GM18907 (cell line): ENCODE measurements around the gene ZNF302.
"Not testable (repeated sequence)": the region's sequence is repeated elsewhere in the genome, so short reads cannot be mapped to it uniquely, and the experiment has no call there.

Experiments used
- ATAC-seq: cut with Tn5 transposase; IDR thresholded peaks from one replicate; pipeline ENCODE4 v1.9.1; 2021; ENCODE audit warnings: mild to moderate bottlenecking, moderate library complexity; ENCODE audit not compliant: unreplicated experiment

ZNF302 gene

DNA sequence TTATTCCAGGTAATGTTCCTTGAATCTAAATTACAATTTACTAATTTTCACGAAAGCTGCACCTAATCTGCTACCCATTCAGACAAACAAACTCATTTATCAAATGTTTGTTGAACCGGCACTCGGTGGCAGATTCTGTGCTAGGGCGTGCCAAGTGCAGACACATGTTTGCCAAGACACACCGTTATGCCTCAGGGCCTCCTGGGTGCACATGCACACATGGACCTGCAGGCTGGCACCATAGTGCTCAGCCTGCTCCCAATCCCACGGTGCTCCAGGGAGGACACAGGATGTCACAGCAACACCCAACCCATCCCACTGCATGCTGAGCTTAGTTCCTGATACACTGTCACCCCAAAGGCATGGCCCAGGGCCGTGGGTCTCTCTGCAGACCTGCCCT is 8.2 kb upstream of the ZNF302 start:
- no peak for ATAC-seq

- no peak for ATAC-seq
These were observed 5.5 kb upstream of the ZNF302 start for GRCh38 chr19:34671972-34672371.

DNA sequence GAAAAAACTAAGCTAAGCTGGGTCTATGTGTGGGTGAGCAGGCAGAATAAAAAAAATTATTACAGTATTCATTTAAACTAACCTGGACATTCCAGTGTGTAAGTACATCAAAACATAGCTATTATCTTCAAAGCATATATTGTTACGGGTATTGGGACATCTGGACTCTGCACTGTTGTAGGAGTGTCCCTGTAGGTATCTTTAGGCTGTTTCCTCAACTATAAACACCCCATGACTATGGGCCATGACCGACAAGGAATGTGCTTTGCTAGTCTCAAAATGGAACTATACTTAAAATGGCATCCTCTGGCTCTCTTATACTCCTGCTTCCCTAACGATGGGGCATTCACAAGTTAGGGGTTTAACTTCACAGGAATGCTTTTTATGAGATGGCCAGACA is 3.9 kb upstream of the ZNF302 start:
- no peak for ATAC-seq

DNA sequence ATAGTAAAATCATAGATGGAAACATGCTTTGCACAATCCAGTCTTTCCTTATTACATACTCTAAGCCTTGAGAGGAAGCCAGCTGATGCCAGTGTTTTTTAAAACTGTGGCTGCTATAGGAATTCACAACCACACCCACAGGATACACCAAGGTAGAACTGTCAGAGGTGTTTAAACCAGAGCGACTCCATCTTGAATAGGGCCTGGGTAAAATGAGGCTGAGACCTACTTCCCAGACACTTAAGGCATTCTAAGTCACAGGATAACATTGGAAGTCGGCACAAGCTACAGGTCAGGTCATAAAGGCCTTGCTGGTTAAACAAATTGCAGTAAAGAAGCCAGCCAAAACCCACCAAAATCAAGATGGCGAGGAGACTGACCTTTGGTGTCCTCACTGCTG is 2.2 kb upstream of the ZNF302 start:
- no peak for ATAC-seq

- no peak for ATAC-seq
These were observed 1.6 kb upstream of the ZNF302 start for GRCh38 chr19:34675919-34676318.

DNA sequence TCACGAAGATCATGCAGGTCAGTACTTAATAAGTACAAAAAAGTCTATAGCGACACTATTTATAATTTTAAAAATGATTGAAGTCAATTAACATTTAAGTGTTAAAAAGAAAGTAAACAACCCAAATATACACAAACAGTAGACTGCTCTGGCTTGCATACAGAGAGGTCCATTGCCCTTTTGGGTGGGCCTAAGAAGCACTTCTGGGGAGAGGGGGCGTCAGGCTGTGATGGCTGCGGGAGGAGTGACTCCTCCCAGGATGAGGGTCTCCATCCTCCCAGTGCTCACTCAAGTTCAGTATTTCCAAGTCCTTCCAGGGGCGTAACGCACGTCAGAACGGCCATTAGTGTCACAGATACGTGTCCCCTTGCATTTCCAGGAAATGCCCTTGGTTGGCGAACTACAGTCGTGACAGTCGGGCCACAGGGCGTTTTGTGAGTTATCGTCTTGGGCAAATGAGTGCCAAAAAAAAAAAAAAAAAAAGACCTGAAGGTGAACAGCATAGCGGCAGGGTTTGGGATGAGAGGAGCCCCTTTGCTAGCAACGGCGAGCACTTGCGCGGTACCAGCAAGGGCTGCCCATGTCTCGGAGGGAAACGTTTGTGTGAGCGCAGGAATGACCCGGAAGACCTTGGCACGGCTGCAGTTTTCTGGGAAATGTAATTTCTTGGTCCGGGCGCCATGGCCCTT is 637 bp upstream of the ZNF302 start, which contains the start of gene SCGB2B2:
TSS of gene SCGB2B2 (minus strand) at position 463 of the 689 bp plus-strand sequence. CDS start 82,596 bp downstream, outside the sequence.
- peak; percentile 59 for ATAC-seq

DNA sequence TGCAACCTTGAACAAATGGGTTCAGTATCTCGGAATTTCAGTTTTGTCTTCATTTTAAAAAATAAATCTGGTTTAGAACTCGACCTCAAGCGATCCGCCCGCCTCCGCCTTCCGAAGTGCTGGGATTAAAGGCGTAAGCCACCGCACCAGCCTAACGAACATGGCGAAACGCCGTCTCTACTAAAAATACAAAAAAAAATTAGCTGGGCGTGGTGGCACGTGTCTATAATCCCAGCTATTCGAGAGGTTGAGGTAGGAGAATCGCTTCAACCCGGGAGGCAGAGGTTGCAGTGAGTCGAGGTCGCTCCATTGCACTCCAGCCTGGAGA is 571 bp downstream of the ZNF302 start:
- ATAC-seq = no peak

DNA sequence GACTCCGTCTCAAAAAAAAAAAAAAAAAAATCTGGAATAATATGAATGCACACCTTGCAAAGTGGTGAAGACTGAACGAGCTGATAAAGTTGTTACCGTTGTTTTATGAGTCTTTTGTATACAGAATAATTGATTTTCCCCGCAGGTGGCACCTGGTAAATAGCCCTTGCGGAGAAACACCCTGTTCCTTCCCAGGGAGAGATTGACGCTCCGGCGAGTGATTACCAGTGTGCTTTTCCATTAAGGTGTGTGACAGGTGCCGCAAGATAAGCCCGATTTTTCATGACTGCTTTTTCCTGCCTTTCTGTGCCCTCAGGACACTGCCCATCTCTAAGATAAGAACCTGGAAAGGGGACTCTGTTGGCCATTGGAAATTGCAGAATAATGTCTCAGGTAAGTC is 943 bp downstream of the ZNF302 start:
- no peak for ATAC-seq

GRCh38 chr19:34681478-34681877 is 4.0 kb downstream of the ZNF302 start:
- no peak for ATAC-seq

DNA sequence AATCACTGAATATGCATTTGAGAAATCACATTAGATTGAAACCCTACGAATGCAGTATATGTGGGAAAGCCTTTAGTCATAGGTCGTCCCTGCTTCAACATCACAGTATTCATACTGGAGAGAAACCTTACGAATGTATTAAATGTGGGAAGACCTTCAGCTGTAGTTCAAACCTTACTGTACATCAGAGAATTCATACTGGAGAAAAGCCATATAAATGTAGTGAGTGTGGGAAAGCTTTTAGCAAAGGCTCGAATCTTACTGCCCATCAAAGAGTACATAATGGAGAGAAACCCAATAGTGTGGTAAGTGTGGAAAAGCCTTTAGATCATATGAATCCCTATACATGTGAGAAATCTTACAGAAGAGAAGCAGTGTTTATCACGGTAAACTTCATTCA is 7.8 kb downstream of the ZNF302 start:
- ATAC-seq = not testable (repeated sequence)

GRCh38 chr19:34686455-34686854 is 9.0 kb downstream of the ZNF302 start:
- ATAC-seq = no peak

GRCh38 chr19:34687348-34687747 is 9.9 kb downstream of the ZNF302 start:
- ATAC-seq = no peak

DNA sequence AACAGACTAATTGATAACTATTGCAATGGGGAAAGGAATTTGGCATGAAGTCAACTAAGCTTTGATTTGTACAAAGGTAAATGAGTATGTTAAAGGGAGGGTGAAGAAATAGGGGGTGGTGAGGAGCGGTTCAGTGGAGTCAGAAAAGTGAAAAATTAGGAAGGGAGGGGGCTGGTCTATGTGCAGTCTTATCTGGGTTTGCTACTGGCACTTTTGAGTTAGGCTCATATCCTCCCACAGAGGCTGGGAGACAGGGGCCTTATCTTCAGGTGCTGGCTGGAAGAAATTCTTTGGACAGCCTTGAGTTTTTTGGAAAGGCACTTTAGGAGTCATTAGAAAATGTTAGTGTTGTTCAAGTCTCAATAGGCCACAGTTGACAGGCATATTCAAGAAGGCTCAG is 11.1 kb downstream of the ZNF302 start:
- ATAC-seq = no peak

- no peak for ATAC-seq
These were observed 12.9 kb downstream of the ZNF302 start for GRCh38 chr19:34690372-34690771.

- ATAC-seq = no peak
These were observed 15.1 kb downstream of the ZNF302 start for GRCh38 chr19:34692549-34692948.

GRCh38 chr19:34707661-34708060 is 30.2 kb downstream of the ZNF302 start:
- no peak for ATAC-seq

- ATAC-seq = no peak
These were observed 34.4 kb downstream of the ZNF302 start for GRCh38 chr19:34711890-34712289.

DNA sequence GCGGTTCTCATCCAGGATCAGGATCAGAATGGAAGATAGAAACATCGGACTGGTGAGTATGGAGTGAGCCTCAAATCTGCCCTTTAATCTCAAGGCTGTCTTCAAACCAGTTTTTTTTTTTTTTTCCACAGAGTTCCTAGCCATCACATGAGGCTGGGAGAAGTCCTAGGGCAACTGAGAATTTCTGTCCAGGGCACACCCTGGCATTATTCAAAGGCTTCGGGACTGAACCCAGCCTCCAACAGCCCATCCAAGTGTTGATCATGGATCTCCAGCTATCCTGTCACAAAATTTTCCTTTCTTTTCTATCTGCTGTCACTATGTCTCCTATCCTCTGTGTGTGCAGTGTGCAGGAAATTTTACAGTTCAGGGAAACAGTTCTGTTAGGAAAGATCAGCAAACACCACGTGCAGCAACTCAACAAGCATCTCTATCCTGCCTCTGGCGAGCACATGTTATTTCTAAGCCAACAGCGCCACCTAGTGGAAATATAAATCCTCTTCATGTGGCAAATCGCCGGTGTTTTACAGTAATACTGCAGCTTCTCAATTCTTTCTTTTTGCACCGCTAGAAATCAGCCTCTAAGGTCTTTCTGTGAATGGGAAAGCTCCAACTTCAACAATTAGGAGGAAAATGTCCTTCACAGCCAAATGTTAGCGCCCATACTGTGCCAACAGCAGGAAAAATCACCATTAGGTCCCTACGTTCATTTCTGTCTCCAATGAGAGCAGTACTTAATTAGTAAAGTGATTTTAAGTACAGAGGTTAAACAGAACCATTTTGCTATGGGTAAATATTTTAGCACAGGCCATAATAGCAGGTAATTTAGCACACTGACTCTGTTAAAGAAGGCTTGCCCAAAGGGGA is 35.1 kb downstream of the ZNF302 start:
- no peak for ATAC-seq

DNA sequence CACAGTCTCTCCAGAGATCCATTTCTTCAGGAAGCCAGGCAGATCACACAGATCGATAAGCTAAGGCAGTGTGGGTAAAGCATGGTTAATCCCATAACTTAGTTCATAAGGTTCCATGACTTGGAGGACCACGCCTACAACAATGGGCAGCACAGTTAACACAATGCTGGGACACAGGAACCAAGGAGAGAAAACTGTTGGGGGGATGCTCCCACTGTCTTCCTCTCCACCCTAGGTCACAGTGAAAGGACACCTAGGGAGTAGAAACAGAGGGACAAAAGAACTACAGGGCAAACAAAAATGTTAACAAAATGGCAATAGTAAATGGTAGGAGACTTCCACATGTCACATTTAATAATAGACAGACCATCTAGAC is 35.8 kb downstream of the ZNF302 start:
- ATAC-seq = no peak

DNA sequence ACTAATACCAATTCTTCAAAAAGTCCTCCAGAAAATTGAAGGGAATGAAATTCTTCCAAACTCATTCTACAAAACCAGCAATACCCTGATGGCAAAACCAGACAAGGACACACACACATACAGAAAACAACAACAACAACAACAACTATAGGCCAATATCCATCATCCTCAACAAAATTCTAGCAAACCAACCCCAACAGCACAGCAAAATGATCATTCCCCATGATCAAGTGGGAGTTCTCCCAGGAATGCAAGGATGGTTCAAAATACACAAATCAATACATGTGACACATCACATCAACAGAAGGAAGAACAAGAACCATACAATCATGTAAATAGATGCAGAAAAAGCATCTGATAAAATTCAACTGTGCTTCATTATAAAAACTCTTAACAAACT is 37.9 kb downstream of the ZNF302 start:
- no peak for ATAC-seq

DNA sequence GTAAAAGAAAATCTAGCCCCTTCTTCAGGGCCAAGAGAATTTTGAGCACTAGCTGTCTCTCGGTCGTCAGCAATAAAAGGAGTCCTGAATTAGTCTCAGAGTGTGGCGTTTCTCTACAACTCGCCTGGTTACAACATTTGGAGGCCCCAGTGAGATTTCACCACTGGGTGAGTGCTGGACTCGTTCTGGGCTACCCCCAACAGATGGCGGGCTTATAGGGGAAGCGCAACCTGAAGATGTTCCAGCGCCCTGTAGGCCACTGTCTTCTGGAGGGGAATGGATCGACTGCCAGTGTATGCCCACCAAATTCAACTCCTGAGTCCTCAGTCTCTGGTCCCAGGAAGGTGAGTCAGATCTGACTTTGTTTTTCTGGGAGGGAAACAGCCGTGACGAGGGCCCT is 44.9 kb downstream of the ZNF302 start:
- ATAC-seq = no peak

DNA sequence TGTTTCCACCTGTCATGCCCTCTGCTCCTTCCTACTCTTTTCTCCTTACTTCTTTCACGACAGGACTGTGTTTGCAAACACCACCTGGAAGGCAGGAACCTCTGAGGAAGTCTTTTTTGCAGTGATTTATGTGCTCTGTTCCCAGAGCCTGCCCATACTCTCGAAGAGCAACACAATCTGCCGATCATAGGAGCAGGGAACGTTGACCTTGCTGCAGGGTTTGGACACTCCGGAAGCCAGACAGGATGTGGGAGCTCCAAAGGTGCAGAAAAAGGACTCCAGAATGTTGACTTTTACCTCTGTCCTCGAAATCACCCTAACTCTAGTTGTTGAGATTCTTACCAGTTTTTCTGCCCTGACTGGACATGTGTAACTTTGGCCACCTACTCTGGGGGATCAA is 47.9 kb downstream of the ZNF302 start:
- no peak for ATAC-seq
